HL-60 (cell line): ENCODE data around the gene AGO4.

ENCODE experiments used
- DNase-seq, 2 experiments: peaks; one replicate each; pipeline ENCODE4 v3.0.0-alpha.2; 2010 to 2020; ENCODE audit warnings: low read depth in 1 of 2, low spot score in 1 of 2
- H3K27ac ChIP-seq: fragments of 250-450 bp; sonication (Bioruptor Pico); replicated peaks from 2 replicates; pipeline ENCODE4 v1.5.1; 2020; ENCODE audit warnings: mild to moderate bottlenecking, moderate library complexity
- H3K27me3 ChIP-seq: fragments of 250-450 bp; sonication (Bioruptor Pico); 2 replicates; pipeline ENCODE4 v1.5.1; 2021; ENCODE audit warnings: mild to moderate bottlenecking, moderate library complexity; ENCODE audit not compliant: insufficient read depth, poor library complexity, severe bottlenecking
- H3K4me3 ChIP-seq: replicated peaks from 2 replicates; pipeline ENCODE4 v1.5.1; 2011; ENCODE audit warnings: mild to moderate bottlenecking, control low read depth, low read length; ENCODE audit not compliant: insufficient read depth
- GABPA ChIP-seq: IDR thresholded peaks from 2 replicates; pipeline ENCODE4 v1.6.1; 2012; ENCODE audit warnings: low read depth
- POLR2AphosphoS5 ChIP-seq: IDR thresholded peaks from 2 replicates; pipeline ENCODE4 v1.6.1; 2012; ENCODE audit warnings: low read depth
- SPI1 ChIP-seq: IDR thresholded peaks from 2 replicates; pipeline ENCODE4 v1.6.1; 2012; ENCODE audit warnings: low read depth, mild to moderate bottlenecking, borderline replicate concordance
- TF ChIP-seq, protein P1 (sequence below): IDR thresholded peaks from one replicate; pipeline ENCODE4 v1.5.1; 2011; ENCODE audit warnings: low read length, control low read depth, inconsistent platforms; ENCODE audit not compliant: insufficient read depth
- TF ChIP-seq, protein P2 (sequence below): IDR thresholded peaks from 2 replicates; pipeline ENCODE4 v1.6.1; 2012; ENCODE audit warnings: low read depth; ENCODE audit not compliant: insufficient replicate concordance

The AGO4 gene

DNA sequence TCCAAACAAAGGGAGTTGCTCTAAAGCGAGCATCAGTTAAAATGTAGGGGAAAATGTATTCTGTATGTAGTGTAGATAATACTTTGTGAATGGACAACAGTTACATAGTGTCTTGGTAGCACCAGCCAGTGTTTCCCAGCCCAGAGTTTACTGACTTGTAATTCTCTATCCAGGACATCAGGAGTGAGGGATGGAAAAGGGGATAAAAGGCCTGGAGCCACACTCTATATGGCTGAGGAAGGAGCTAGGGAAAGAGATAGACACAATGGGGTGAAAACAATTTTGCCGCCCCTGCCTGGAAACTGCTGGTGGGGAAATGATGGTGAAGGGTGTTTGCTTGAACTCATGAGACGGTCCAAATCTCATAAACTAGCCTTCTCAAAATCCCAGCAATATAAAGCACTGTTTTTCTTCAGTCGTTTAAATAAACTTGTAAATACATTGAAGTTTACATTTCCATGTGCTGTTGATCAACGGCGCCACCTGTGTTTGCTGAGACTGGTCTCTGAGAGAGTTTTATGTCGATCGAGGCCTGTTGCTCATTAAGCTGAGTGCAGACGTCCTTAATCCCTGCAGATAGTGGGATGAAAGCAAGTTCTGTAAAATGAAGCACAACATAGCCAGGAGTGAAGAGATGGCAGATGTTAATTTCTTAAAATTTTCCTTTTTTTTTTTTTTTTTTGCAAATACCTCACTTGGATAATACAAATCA is 47.3 kb downstream of the AGO4 start:
- Histone ChIP-seq H3K27me3 (no peaks in the 10 kb centered on the region), H3K4me3 (no peak overlapping the region), H3K27ac (no peak overlapping the region)
- TF ChIP-seq, protein P1, sequence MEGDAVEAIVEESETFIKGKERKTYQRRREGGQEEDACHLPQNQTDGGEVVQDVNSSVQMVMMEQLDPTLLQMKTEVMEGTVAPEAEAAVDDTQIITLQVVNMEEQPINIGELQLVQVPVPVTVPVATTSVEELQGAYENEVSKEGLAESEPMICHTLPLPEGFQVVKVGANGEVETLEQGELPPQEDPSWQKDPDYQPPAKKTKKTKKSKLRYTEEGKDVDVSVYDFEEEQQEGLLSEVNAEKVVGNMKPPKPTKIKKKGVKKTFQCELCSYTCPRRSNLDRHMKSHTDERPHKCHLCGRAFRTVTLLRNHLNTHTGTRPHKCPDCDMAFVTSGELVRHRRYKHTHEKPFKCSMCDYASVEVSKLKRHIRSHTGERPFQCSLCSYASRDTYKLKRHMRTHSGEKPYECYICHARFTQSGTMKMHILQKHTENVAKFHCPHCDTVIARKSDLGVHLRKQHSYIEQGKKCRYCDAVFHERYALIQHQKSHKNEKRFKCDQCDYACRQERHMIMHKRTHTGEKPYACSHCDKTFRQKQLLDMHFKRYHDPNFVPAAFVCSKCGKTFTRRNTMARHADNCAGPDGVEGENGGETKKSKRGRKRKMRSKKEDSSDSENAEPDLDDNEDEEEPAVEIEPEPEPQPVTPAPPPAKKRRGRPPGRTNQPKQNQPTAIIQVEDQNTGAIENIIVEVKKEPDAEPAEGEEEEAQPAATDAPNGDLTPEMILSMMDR, result no peak
- TF ChIP-seq SPI1 (no peak), GABPA (no peak), POLR2AphosphoS5 (no peak)
- TF ChIP-seq, protein P2, sequence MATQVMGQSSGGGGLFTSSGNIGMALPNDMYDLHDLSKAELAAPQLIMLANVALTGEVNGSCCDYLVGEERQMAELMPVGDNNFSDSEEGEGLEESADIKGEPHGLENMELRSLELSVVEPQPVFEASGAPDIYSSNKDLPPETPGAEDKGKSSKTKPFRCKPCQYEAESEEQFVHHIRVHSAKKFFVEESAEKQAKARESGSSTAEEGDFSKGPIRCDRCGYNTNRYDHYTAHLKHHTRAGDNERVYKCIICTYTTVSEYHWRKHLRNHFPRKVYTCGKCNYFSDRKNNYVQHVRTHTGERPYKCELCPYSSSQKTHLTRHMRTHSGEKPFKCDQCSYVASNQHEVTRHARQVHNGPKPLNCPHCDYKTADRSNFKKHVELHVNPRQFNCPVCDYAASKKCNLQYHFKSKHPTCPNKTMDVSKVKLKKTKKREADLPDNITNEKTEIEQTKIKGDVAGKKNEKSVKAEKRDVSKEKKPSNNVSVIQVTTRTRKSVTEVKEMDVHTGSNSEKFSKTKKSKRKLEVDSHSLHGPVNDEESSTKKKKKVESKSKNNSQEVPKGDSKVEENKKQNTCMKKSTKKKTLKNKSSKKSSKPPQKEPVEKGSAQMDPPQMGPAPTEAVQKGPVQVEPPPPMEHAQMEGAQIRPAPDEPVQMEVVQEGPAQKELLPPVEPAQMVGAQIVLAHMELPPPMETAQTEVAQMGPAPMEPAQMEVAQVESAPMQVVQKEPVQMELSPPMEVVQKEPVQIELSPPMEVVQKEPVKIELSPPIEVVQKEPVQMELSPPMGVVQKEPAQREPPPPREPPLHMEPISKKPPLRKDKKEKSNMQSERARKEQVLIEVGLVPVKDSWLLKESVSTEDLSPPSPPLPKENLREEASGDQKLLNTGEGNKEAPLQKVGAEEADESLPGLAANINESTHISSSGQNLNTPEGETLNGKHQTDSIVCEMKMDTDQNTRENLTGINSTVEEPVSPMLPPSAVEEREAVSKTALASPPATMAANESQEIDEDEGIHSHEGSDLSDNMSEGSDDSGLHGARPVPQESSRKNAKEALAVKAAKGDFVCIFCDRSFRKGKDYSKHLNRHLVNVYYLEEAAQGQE, result no peak
- DNase-seq, result no peak

DNA sequence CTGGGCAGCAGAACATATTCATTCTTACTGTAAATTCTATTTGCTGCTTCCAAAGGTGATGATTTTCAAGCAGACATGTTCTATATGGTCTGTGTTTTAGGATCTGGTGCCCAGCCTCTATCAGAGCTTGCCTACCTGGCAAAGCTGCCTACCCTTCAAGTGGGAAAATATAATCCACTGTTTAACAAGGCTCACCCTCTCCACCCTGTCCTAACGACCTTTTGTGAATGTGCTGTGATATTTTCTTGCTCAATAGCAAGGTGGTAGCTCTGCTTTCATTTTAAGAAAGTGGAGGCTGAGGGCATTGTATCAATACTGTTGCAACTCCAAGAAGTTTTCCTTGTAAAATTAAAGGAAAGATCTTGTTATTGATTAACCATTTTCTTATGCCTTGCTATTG is 49.1 kb downstream of the AGO4 start:
- Histone ChIP-seq H3K27me3 (no peaks in the 10 kb centered on the region), H3K27ac (no peak overlapping the region), H3K4me3 (no peak overlapping the region)
- no peak for DNase-seq
- TF ChIP-seq SPI1, result no peak
- TF ChIP-seq, protein P2, result no peak
- TF ChIP-seq, protein P1, result no peak
- TF ChIP-seq GABPA, result no peak
- no peak for TF ChIP-seq POLR2AphosphoS5

DNA sequence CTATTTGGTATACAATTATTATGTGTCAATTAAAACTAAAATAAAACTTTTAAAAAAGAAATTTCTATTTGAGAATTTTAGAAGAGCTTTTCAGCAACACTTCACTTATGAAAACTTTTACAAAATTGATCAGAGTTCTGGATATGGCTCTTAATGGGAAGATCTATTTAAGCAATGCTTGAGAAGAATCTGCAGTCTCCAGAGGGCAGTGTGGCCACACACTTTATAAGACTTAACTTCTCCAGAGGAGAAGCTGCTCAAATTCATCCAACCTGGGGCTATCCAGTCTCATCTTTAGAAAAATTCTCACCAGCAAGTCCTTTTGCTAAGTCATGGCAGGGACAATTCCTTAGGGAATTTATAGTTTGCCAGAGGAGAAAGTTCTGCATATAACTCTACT is 50.0 kb downstream of the AGO4 start:
- H3K27ac ChIP-seq, result no peak overlapping the region
- no peaks in the 10 kb centered on the region for H3K27me3 ChIP-seq
- H3K4me3 ChIP-seq, result no peak overlapping the region
- TF ChIP-seq, protein P1, result peak; percentile 14
- TF ChIP-seq GABPA (no peak), SPI1 (no peak), POLR2AphosphoS5 (no peak)
- TF ChIP-seq, protein P2, result no peak
- peak; percentile 23 to 59 for DNase-seq
